Renal cortex interstitium (tissue), 11 donors: ENCODE data around the gene CCDC106. TPM values are rescaled to one million over a fixed set of nuclear protein-coding genes. Genes with fewer than 3 reads are reported as not detected.

Experiments used
- DNase-seq, 11 donors: peaks; one replicate each; pipeline ENCODE4 v3.0.0-alpha.2; 2013; ENCODE audit warnings: low read depth in 9 of 11, low spot score in 4 of 11; ENCODE audit errors: extremely low read depth in 1 of 11
- polyA plus RNA-seq, 3 donors: library from polyadenylated mRNA; unstranded; fragments of 120-200 nt; gene quantifications; one replicate each; pipeline ENCODE4 v1.2.1, GENCODE V29; 2013; ENCODE audit not compliant: insufficient read length in 3 of 3

CCDC106 gene
- polyA plus RNA-seq, 3 donors: 17.5 to 27.4 (median 25.3) TPM

DNA sequence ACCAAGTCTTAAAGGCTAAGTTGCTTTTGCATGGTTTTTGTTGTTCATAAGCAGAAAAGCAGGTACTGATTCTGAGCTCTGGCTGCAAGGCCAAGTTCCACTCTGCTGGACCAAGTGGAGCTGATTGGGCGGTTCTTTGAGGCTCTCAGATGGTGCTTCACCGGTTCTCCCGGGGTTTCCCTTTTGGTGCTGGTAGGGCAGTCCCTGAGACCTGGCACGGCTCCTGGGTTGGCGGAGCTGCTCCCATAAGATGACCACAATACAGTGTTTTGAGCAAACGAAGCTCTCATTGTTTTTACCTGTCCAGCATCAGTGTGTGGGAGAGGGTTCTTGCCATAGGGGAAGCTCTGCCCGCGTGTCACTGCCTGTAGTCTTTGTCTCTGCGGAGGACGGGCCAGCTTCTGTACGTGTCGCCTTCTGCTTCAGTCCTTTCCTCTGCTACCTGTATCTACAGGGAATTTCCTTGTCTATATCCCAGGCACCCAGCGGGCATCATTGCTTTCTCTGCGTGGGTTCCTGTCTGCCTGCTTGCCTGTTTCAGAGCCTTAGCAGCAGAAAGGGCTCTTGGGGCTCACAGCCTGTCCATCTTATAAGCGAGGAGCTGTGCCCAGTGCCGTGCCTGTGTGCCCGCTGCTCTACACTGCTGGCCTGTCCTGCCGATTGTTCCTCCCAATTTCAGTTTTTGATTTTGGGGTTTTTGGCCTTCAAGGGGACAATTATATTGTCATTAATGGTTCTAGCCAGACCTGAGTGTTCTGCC is 9.2 kb downstream of the CCDC106 start:
- DNase-seq: no peak

DNA sequence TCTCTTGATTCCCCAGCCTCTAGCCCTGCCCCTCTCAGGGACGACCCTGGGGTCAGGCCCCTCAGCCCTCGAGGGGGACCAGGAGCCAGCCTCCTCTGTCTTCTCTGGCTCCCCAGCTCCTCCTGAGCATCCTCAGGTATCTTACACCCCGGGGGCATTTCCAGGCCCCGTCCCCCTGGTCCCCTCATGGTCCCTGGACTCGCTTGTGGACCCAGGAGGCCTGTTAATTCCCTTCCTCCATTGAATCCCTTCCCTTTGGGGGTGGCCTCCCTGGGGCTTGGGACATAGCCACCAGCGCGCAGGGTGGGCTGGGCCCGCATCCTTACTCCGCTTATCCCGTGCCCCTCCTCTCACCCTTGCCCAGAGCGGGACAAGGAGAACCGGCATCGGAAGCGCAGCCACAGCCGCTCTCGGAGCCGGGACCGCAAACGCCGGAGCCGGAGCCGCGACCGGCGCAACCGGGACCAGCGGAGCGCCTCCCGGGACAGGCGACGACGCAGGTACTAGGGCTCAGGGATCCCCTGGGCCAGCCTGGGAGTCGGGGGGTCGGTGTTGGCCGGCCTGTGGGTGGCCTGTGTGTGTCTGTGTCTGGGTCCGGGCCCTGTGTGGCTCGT is 10.9 kb downstream of the CCDC106 start:
- DNase-seq: no peak

DNA sequence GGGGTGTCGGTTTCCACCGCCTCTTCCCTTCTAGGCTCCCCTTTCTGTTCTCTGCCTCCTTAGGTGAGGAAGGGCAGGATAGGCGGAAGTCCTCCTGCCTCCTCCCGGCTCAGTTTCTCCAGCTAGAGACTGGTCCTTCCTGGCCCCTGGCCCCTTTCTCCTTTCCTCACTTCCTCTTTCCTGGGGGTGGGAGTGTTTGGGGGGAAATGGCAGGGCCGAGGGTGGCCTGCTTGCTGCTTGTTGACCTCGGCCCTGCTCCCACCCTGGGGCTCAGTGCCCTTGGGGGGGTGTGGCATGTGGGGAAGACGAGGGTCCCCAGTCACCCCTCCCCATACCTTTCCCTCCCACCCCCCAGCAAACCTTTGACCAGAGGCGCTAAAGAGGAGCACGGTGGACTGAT is 11.8 kb downstream of the CCDC106 start:
- DNase-seq: no peak

DNA sequence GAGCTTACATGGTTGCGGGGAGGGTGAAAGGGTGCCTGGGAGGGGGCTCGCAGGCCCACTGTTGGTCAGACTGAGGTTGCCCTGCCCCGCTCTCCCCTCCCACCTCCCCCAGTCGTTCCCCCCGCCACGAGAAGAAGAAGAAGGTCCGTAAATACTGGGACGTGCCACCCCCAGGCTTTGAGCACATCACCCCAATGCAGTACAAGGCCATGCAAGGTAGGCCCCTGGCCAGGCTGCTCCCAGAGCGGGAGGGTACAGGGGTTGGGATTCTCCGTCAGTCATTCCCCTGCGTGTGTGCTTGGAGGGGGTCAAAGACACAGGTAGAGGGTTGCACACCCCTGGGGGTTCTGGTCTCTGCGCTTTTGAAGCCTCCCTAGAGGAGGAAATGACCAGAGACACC is 12.4 kb downstream of the CCDC106 start:
- DNase-seq: no peak

DNA sequence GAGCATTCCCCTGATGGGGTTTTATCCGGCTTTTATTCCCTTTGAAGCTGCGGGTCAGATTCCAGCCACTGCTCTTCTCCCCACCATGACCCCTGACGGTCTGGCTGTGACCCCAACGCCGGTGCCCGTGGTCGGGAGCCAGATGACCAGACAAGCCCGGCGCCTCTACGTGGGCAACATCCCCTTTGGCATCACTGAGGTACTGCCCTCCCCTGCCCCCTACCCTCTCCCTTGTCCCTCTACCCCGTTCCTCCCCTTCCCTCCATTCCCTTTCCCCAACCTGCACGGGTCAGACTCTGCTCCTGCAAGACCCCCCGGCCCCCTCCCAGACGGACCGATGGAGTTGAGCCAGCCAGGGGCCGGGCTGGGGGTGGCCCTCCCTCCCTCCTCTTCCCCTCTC is 13.0 kb downstream of the CCDC106 start:
- DNase-seq: no peak

DNA sequence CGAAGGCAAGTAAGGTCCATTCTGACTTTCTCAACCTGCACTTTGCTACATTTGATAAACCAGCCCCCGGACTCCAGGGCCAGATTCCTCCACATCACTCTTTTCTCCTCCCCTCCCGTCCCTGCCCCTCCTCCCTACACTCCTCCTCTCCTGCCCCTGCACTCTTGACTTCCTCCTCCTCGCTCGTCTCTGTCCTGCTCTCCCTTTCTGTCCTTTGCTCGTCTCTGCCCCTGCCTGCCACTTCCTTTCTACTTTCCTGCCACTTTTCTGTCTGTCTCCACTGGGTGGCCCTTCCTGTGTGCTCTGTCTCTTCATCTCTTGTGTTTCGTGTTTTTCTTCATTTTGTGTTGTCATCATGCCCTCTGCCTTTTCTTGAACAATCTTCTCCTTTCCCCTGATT is 13.8 kb downstream of the CCDC106 start:
- no peak for DNase-seq

DNA sequence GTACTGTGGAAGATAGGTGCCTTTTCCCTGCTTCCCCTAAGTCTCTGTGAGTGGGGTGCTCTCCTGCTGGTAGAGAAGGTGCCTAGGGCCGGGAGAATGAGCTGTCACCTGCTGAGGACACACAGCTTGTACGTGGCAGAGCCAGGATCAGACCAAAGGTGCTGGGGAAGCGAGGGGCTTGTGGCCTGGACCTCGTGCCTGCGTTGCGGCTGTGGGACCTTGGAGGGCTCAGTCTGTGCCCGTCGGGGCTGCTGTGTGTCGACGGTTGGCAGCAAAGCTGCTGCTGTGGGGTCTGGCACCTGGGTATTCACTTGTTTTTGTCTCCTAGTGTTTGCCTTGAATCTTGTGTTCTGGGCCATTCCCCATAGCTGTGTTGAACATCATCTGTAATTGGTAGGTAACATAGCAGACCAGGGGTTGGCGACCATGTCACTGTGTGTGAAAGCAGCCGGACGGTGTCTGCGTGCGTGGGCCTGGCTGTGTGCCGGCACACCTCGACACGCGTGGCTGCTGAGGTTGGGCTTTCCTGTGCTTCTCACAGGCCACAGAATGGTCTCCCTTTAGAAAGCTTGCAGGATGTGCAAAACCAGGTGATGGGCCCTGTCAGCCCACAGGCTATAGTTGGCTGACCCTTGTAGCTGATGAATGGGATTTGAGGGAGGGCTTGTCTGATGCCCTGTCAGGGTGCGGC is 16.0 kb downstream of the CCDC106 start:
- DNase-seq: no peak

DNA sequence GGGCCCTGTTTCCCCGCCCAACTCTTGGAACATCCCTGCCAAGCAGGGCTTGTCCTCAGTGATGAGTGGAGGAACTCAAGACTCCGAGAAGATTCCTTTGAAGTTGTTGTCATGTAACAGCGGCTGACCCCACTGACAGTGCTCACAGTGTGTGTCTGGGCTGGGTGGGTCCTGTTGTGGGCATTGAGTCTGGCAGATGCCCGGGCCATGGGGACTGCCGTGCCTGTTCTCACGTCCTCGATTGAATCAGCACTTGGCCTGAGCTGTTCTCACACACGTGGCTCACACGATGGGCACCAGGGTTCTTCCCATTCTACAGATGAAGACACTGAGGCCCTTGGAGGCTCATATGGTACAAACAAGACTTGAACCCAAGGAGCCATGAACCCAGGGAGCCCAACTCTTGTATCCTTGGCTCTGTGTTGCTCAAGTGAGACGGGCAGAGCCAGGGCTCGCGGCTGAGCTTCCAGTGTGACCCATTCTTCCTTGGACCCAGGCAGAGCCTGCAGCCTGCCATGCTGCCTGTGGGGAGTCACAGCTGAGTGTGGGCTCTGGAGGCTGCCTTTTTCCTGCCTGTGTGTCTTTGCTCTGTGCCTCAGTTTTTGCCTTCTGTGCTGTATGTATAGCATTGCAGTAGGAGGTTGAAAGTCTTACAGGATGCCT is 18.5 kb downstream of the CCDC106 start:
- DNase-seq: no peak

DNA sequence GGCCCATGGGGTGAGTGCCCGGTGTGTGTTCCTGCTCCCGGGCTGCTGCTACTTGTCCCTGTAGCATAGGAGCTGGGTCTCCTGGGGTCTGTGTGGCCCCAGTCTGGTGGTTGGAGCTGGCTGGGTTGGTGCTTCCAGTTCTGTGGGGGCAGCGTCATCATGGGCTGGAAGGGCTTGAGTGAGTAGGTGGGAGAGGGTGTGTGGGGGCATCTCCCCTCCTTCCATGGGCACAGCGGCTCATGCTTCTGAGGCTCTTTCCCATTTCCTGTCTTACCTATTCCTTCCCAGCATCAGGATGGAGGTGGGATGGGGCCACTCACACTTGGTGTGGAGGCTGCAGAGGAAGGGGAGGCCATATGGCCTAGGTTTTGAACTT is 19.0 kb downstream of the CCDC106 start:
- DNase-seq: no peak

DNA sequence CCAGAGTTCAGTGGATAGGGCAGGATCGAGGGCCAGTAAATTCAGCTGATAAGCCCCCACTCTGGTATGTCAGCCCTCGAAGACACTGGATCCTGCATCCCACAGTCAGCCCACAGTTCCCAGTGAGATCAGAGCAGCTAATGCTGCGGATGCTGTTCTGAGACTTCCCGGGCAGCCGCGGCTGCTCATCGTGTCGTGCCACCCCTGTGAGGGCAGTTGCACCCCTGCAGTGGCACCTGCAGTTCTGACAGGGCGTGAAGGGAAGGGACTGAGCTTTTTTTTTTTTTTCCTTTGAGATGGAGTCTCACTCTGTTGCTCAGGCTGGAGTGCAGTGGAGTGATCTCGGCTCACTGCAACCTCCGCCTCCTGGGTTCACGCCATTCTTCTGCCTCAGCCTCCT is 19.5 kb downstream of the CCDC106 start:
- no peak for DNase-seq

DNA sequence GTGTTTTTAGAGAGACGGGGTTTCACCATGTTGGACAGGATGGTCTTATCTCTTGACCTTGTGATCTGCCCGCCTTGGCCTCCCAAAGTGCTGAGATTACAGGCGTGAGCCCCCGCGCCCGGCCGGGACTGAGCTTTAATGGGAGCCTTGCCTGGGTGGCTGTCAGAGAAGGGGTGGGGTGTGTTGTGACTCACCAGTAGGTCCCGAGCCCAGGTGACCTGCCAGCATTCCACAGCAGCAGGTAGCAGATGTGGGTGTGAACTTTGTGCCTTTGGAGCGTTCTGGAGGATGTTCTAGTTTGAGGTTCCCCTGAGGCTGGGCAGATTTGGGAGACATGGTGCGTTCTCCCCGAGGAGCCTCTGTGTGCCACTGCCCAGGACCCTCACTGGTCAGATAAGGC is 19.9 kb downstream of the CCDC106 start:
- DNase-seq: no peak

DNA sequence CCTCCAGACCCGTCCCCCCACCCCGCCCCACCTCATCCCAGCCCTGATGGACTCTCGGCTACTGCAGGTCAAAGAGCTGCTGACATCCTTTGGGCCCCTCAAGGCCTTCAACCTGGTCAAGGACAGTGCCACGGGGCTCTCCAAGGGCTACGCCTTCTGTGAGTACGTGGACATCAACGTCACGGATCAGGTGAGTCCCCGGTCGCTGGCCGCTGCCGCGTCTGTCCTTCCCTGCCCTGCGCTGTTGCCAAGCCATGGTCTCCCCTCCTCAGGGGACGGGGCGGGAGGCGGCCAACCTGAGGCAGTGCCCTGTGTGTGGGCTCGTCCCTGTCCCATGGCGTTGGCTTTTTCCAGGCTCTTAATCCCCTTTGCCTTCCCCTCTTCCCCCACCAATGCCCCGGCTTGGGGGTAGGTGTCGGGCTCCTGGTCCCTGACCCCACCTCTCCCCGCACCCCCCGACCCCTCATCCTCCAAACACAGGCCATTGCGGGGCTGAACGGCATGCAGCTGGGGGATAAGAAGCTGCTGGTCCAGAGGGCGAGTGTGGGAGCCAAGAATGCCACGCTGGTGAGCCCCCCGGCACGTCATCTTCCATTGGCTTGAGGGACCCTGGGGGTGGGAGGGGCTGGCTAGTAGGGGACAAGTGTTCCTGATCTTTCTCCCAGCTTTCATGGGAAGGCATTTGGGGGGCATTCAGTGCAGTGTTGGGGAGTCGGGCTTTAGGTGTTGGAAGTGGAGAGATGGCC is 20.8 kb downstream of the CCDC106 start:
- DNase-seq: no peak

DNA sequence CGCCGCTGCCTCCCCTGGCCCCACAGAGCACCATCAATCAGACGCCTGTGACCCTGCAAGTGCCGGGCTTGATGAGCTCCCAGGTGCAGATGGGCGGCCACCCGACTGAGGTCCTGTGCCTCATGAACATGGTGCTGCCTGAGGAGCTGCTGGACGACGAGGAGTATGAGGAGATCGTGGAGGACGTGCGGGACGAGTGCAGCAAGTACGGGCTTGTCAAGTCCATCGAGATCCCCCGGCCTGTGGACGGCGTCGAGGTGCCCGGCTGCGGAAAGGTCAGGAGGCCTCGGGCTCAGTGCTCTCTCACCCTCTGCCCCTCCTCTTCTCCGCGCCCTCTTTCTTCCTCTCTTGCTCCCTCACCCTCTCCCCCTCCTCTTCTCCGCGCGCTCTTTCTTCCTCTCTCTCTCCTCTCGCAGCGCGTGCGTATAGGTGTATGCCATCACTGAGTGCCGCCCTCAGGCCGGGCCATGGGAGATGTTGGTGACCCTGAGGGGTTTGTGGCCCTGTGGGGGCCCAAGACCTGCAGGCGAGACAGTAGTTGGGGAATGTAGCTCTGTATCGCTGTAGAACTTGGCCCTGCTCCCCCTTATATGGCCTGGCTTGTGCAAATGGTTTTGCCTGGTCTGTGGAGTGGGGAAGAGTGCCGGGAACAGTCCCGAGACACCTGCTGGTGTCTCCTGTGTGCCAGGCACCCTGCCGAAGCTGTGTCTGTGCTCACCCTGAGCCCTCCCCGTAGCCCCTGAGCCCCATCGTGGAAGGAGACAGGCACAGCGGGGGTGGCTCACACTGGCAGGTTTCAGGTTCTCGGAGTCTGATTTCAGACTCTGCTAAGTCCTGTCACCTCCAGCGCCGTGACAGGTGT is 21.6 kb downstream of the CCDC106 start:
- DNase-seq: no peak

DNA sequence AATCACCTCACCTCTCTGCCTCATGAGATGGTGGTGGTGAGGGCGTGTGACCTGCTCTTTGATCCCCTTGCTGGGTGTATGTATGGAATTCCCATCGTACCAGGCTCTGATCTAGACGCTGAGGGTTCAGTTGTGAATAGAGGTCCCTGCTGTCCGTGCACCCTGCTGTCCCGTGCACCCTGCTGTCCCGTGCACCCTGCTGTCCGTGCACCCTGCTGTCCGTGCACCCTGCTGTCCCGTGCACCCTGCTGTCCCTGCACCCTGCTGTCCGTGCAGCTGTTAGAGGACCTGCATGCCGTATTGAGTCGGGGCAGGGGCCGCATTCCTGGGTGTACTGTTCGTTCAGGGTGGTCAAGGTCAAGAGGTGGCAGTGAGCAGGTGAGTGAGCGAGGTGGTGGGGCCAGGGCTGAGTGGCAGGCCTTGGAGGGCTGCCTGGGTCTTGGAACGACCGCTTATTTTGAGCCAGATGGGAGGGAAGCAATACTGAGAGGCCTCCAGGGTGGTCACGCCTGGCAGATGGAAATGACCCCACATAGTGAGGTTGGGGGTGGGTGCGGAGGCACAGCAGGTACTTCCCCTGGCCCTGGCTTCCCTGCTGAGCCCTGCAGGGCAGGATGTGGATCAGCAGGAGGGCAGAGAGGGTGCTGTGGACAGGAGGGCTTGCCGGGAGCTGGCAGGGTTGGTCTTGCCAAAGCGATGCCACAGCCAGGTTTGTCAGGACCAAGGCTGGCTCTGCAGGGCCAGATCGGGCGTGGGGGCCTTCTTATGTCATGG is 22.5 kb downstream of the CCDC106 start:
- DNase-seq: no peak

DNA sequence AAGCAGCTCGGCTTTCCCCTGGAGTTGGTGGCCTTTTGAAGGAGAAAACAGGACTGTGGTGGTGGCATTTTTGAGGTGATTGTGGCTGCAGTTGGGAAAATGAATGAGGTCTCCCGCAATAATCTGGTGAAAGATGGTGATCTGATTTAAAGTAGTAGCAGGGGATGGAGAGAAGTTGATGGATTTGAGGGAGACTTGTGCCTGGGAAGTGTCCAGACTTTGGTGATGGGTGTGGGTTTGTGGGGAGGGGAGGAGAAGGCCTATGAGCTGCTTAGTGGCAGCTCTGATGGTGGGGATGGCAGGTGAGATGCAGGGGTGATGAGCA is 23.0 kb downstream of the CCDC106 start:
- DNase-seq: no peak

DNA sequence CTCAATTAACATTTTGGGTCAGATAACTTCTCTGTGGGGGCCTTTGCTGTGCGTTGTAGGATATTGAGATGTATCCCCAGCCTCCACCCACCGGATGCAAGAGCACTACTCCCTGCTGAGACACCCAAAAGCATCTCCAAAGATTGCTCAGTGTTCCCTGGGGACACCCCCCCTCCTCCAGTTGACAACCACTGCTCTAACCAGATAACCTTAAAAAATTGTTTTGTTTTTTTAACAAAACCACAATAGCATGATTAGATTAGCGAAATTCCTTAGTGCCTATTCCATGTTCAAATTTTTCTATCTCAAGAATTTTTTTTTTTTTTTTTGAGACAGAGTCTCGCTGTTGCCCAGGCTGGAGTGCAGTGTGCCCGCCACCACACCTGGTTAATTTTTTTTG is 24.4 kb downstream of the CCDC106 start:
- DNase-seq: no peak

DNA sequence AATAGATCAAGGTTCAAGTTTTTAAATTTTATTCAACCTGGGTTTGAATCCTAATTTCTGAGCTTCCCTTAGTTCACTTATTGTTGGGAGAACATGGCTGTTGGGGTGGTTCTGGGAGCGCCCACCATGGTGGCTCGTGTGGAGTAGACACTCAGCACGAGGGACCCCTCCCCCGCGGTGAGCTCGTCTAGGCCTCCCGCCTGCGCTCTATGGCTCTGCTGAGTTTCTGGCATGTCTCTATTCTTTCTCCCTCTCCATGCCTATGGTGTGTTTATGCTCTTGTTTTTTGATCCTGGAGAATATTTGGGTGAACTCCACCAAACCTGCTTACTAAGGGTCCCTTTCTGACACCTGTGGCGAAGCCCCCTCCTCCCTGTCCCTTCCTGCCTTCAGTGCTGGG is 25.5 kb downstream of the CCDC106 start:
- no peak for DNase-seq

DNA sequence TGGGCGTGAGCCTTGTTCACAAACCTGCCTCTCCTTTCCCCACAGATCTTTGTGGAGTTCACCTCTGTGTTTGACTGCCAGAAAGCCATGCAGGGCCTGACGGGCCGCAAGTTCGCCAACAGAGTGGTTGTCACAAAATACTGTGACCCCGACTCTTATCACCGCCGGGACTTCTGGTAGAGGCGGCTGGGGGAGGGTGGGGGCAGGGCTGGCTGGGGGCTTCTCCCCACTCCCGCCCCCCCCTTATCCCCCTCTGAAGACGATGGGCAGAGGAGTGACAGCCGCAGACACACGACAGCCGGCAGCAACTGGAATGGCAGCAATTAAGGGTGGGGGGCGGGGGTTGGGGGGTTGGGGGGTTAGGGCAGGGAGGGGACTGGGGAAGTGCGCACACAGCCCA is 25.9 kb downstream of the CCDC106 start:
- no peak for DNase-seq
